ENCODE measurements around the gene HARS1.
"Not testable (repeated sequence)": the region's sequence is repeated elsewhere in the genome, so short reads cannot be mapped to it uniquely, and the experiment has no call there.

Gene HARS1

DNA sequence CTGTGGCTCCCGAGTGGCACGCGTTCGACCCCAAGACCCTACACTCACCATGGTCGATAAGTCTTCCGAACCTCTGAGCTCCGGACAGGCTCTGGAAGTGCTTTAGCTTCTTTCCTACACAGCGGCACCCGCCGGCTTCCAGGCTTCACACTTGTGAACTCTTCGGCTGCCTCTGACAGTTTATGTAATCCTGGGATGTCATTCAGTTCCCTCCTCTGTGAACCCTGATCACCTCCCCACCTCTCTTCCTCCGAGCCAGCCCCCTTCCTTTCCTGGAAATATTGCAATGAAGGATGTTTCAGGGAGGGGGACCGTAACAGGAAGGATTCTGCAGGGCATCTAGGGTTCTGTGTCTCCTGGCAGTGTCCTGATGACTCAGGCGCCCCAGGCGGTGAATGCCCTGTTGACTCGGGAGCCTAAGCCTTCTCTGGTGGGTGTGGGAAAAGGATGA lies 58.1 kb downstream of the HARS1 start, which contains the start of gene CD14:
CD14 (minus strand) TSS at position 155 of the 451 bp plus-strand sequence; CDS start at position 51, 104 bp downstream.
- DNase-seq (ENCODE audit: low read depth in 2 of 2), result no peak

DNA sequence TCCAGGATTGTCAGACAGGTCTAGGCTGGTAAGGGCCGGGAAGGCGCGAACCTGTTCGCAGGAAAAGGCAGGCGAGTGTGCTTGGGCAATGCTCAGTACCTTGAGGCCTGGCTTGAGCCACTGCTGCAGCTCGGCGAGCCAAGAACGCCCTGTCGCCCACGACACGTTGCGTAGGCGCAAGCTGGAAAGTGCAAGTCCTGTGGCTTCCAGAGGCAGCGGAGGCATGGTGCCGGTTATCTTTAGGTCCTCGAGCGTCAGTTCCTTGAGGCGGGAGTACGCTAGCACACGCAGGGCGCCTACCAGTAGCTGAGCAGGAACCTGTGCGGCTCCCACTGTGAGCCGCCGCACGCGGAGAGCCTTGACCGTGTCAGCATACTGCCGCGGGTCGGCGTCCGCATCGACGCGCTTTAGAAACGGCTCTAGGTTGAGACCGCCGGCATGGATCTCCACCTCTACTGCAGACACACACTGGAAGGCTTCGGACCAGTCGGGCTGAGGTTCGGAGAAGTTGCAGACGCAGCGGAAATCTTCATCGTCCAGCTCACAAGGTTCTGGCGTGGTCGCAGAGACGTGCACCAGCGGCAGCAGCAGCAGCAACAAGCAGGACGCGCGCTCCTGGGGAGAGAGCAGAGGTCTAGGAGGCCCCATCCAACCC lies 58.7 kb downstream of the HARS1 start:
- DNase-seq (ENCODE audit: low read depth in 2 of 2), result peak; percentile 29 to 40

DNA sequence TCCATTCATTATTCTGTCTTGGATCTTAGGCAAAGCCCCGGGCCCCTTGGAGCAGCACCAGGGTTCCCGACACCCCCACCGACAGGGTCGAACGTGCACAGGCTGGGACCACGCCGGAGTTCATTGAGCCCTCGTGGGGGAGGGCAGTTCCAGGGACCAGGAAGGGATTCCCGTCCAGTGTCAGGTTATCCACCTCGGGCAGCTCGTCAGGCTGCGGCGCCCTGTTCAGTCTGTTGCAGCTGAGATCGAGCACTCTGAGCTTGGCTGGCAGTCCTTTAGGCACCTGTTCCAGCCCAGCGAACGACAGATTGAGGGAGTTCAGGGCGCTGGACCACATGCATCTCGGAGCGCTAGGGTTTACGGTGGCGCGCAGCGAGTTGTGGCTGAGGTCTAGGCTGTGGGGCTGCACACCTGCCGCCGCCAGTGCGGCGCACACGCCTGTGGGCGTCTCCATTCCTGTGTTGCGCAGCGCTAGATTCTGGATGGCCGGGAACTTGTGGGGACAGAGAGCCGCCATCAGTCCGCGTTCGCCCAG lies 59.3 kb downstream of the HARS1 start:
- DNase-seq (ENCODE audit: low read depth in 2 of 2), result no peak

DNA sequence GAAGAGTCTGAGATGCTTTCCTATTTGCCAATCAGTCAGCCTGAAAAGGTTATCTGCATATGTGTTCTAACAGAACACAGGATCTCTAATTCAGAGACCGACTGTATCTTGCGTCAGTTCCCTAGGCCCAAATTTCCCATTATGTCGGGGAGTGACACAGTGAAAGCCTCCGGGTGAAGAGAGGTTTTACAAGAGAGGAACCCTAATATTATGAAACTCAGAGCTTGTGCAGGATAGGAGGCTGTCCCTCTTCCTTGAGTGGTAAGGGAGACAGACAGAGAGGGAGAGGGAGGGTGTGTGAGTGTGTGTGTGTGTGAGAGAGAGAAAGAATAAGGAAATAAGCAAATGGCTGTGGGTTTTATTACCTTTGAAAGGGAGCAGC lies 60.1 kb downstream of the HARS1 start:
- DNase-seq (ENCODE audit: low read depth in 2 of 2), result no peak

DNA sequence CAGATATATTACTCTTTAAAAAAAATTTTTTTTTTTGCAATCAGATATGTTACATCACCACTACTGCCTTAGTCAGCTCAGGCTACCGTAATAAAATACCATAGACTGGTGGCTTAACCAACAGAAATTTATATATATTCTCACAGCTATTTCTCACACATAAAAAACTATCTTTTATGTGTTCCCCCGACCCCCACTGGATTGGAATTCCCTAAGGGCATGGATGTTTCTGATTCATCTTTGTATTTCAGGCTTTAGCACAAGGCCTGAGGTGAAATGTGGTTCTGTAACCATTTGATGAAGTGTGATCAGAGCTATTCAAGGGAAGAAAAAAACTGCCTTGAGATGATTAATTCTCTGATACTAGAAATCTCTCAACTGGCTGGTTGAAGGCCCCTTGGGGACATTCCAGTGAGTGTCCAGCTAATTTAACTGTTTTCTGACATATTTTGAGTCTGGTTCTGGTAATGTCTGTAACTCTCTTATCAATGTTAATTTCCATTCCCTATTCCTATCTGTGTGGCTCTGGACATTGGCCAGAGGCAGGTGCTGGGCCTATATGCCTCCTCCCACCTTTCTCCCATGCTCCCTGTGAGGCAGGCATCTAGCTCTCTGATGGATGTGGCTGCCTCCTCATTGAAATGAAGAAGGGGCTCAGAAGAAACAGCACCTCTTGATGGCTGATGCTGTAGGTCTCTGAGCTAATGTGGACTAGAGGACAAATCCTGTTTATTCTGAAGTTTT lies 60.7 kb downstream of the HARS1 start:
- no peak for DNase-seq (ENCODE audit: low read depth in 2 of 2)

DNA sequence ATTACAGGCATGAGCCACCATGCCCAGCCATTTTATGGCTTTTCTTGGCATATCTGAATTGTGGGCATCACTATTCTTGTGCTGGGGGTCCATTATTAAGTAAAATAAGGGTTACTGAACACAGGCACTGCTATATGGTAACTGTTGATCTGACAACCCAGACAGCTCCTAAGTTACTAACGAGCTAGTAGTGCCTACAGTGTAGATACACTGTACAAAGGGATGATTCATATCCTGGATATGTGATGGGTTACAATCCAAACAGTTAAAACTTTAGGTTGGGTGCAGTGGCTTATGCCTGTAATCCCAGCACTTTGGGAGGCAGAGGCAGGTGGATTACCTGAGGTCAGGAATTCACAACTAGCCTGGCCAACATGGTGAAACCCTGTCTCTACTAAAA lies 62.5 kb downstream of the HARS1 start:
- DNase-seq (ENCODE audit: low read depth in 2 of 2), result no peak

DNA sequence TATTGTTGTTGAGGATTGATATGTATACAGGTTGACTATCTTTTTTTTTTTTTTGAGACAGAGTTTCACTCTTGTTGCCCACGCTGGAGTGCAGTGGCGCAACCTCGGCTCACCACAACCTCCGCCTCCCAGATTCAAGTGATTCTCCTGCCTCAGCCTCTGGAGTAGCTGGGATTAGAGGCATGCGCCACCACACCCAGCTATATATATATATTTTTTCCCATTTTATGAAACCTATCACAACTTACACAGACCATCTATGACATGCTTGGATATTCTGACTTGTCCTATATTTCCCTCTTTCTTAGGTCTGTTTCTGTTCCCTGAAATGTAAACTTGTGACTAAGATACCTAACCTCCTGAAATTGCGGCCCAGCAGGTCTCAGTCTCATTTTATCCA lies 63.2 kb downstream of the HARS1 start:
- DNase-seq (ENCODE audit: low read depth in 2 of 2), result no peak

DNA sequence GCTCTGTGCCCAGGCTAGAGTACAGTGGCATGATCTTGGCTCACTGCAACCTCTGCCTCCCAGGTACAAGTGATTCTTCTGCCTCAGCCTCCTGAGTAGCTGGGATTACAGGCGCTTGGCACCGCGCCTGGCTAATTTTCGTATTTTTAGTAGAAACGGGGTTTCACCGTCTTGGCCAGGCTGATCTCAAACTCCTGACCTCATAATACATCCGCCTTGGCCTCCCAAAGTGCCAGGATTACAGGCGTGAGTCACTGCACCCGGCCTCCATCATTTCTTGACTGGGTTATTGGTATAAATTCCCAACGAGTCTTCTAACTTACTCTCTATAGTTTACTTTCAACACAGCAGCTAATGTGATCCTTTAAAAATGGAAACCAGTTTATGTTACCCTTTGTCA lies 66.3 kb downstream of the HARS1 start:
- not testable (repeated sequence) for DNase-seq (ENCODE audit: low read depth in 2 of 2)
